MCF 10A (cell line): Measurements from ENCODE around the gene SRPRB. TPM values are rescaled to one million over a fixed set of nuclear protein-coding genes. Genes with fewer than 3 reads are reported as not detected.

Experiments used
- BruUV-seq: library from RNA; stranded (reverse); fragments of 400-500 nt; replicated peaks from 2 replicates; lab custom pipeline; 2021; lab: Mats Ljungman, UMichigan
- CTCF ChIA-PET: fragments of 300-600 bp; sonication (Branson Sonifier 250); formaldehyde crosslinking; extraction: SDS; loops from one replicate; lab custom pipeline; 2021; ENCODE audit warnings: antibody characterized with exemption, inconsistent platforms; lab: Yijun Ruan, JAX
- POLR2A ChIA-PET: fragments of 300-600, 350-650 bp; sonication (Branson Sonifier 250); formaldehyde crosslinking; extraction: SDS; loops from one replicate; lab custom pipeline; 2020; ENCODE audit warnings: antibody characterized with exemption, inconsistent platforms; lab: Yijun Ruan, JAX
- DNase-seq: peaks from one replicate; pipeline ENCODE4 v3.0.0-alpha.2; 2018; ENCODE audit not compliant: unreplicated experiment
- H3K27ac Mint-ChIP-seq: one replicate; pipeline ENCODE4 v1.8.0; 2022; ENCODE audit warnings: mild to moderate bottlenecking, low read depth, mixed read lengths; ENCODE audit not compliant: unreplicated experiment
- H3K27me3 Mint-ChIP-seq: one replicate; pipeline ENCODE4 v1.8.0; 2022; ENCODE audit warnings: mixed read lengths; ENCODE audit not compliant: insufficient read depth, unreplicated experiment
- H3K36me3 Mint-ChIP-seq: one replicate; pipeline ENCODE4 v1.8.0; 2022; ENCODE audit warnings: mild to moderate bottlenecking, moderate library complexity, mixed read lengths; ENCODE audit not compliant: insufficient read depth, unreplicated experiment
- H3K4me1 Mint-ChIP-seq: one replicate; pipeline ENCODE4 v1.8.0; 2022; ENCODE audit warnings: mixed read lengths; ENCODE audit not compliant: insufficient read depth, unreplicated experiment
- H3K4me3 Mint-ChIP-seq: one replicate; pipeline ENCODE4 v1.8.0; 2022; ENCODE audit warnings: mild to moderate bottlenecking, moderate library complexity, mixed read lengths; ENCODE audit not compliant: unreplicated experiment
- H3K9me3 Mint-ChIP-seq: one replicate; pipeline ENCODE4 v1.8.0; 2022; ENCODE audit warnings: mixed read lengths; ENCODE audit not compliant: unreplicated experiment
- intact Hi-C: fragments of 100-400 bp; cut with micrococcal nuclease; formaldehyde crosslinking; loops from 2 replicates; pipeline ENCODE4 v1.14.1; 2022
- total RNA-seq: library from RNA; stranded (reverse); gene quantifications from 2 replicates; pipeline ENCODE4 v1.2.3, GENCODE V29; 2022
- TF ChIP-seq, protein P1 (sequence below): fragments of 200-600 bp; IDR thresholded peaks from one replicate; pipeline ENCODE4 v1.8.0; 2022; ENCODE audit warnings: antibody characterized with exemption, mild to moderate bottlenecking; ENCODE audit not compliant: unreplicated experiment

The SRPRB gene
- total RNA-seq, 1 experiment from 2014 or later: 180 TPM

GRCh38 chr3:133838916-133839800 is 33.5 kb downstream of the SRPRB start:
- Mint-ChIP-seq H3K27me3 (peaks cover 5% of the 10 kb centered on the region), H3K36me3 (no peaks in the 10 kb centered on the region), H3K4me1 (no peaks in the 10 kb centered on the region), H3K27ac (no peak overlapping the region), H3K4me3 (no peak overlapping the region), H3K9me3 (no peaks in the 10 kb centered on the region)
- intact Hi-C loops: no loop called here
- no peak for DNase-seq
- TF ChIP-seq, protein P1, sequence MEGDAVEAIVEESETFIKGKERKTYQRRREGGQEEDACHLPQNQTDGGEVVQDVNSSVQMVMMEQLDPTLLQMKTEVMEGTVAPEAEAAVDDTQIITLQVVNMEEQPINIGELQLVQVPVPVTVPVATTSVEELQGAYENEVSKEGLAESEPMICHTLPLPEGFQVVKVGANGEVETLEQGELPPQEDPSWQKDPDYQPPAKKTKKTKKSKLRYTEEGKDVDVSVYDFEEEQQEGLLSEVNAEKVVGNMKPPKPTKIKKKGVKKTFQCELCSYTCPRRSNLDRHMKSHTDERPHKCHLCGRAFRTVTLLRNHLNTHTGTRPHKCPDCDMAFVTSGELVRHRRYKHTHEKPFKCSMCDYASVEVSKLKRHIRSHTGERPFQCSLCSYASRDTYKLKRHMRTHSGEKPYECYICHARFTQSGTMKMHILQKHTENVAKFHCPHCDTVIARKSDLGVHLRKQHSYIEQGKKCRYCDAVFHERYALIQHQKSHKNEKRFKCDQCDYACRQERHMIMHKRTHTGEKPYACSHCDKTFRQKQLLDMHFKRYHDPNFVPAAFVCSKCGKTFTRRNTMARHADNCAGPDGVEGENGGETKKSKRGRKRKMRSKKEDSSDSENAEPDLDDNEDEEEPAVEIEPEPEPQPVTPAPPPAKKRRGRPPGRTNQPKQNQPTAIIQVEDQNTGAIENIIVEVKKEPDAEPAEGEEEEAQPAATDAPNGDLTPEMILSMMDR: no peak
- CTCF ChIA-PET: no interaction called here
- no TSS peak for BruUV-seq
- POLR2A ChIA-PET: no interaction called here

GRCh38 chr3:133840055-133840737 is 34.6 kb downstream of the SRPRB start:
- CTCF ChIA-PET: no interaction called here
- intact Hi-C loops: no loop called here
- Mint-ChIP-seq H3K27me3 (peaks cover 11% of the 10 kb centered on the region), H3K4me3 (no peak overlapping the region), H3K9me3 (no peaks in the 10 kb centered on the region), H3K27ac (no peak overlapping the region), H3K36me3 (no peaks in the 10 kb centered on the region), H3K4me1 (no peaks in the 10 kb centered on the region)
- POLR2A ChIA-PET: no interaction called here
- BruUV-seq: no TSS peak
- no peak for DNase-seq
- TF ChIP-seq, protein P1: no peak

DNA sequence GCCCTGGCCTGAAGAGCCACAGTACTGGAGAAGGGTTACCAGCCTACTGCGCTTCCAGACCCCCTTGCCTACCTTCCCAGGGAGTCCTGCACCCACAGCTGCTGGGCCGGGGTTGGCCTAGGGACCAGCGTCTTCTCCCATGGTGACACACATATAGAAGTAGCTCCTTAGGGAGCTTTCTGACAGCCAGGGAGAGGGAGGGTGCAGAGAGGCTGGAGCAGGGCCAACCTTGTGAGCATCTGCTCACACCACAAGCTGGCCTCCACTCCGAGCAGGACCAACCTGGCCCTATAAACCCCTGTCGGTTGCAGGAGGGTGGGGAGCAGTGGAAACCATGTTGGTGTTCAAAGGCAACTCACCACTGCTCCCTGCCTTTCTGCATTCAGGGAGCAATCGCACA is 35.2 kb downstream of the SRPRB start:
- H3K9me3 Mint-ChIP-seq: no peaks in the 10 kb centered on the region
- BruUV-seq: no TSS peak
- no peak overlapping the region for H3K27ac Mint-ChIP-seq
- H3K4me3 Mint-ChIP-seq: no peak overlapping the region
- DNase-seq: no peak
- ChIA-PET POLR2A (no interaction called here), CTCF (no interaction called here)
- TF ChIP-seq, protein P1: no peak
- peaks cover 11% of the 10 kb centered on the region for H3K27me3 Mint-ChIP-seq
- no peaks in the 10 kb centered on the region for H3K36me3 Mint-ChIP-seq
- H3K4me1 Mint-ChIP-seq: no peaks in the 10 kb centered on the region
- intact Hi-C loops: no loop called here

DNA sequence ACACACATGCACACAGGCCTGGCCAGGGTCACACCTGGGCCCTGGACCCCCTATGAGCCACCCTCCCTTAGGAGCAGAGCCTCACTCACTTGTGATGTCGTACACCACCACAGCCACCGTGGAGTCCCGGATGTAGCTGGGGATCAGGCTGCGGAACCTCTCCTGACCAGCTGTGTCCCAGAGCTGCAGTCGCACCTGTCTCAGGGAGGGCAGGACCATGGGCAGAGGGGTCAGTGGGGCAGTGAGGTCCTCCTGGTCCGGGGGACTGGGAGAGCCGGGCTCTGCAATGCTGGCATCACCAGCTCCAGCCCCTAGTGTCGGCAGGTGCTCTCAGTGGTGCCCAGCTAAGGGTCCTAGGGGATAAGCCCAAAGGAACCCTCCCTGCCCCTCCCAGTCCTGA is 35.6 kb downstream of the SRPRB start:
- no peaks in the 10 kb centered on the region for H3K36me3 Mint-ChIP-seq
- BruUV-seq: no TSS peak
- no peaks in the 10 kb centered on the region for H3K9me3 Mint-ChIP-seq
- no peak overlapping the region for H3K27ac Mint-ChIP-seq
- H3K4me1 Mint-ChIP-seq: no peaks in the 10 kb centered on the region
- H3K27me3 Mint-ChIP-seq: peaks cover 11% of the 10 kb centered on the region
- ChIA-PET POLR2A (no interaction called here), CTCF (no interaction called here)
- H3K4me3 Mint-ChIP-seq: no peak overlapping the region
- DNase-seq: no peak
- TF ChIP-seq, protein P1: no peak
- intact Hi-C loops: no loop called here
